MM.1S (cell line): Measurements from ENCODE around the gene ARHGEF7.

Source experiments
- DNase-seq: peaks from one replicate; pipeline ENCODE4 v3.0.0-alpha.2; 2015
- H2AFZ ChIP-seq: fragments of 300-600 bp; sonication (generic); 2 replicates; pipeline ENCODE4 v1.6.0; 2016; ENCODE audit warnings: antibody characterized with exemption, low read length
- H3F3A ChIP-seq: fragments of 300-600 bp; sonication (generic); 2 replicates; pipeline ENCODE4 v1.6.1; 2016; ENCODE audit warnings: mild to moderate bottlenecking, antibody characterized with exemption, low read length, moderate library complexity, mixed read lengths; ENCODE audit not compliant: insufficient read depth
- H3K27ac ChIP-seq: fragments of 300-600 bp; sonication (generic); 2 replicates; pipeline ENCODE4 v1.5.1; 2016; ENCODE audit warnings: mild to moderate bottlenecking, low read length
- H3K27me3 ChIP-seq: fragments of 300-600 bp; sonication (generic); replicated peaks from 2 replicates; pipeline ENCODE4 v1.6.0; 2016; ENCODE audit warnings: low read length; ENCODE audit not compliant: insufficient read depth
- H3K36me3 ChIP-seq: fragments of 300-600 bp; sonication (generic); replicated peaks from 2 replicates; pipeline ENCODE4 v1.6.1; 2016; ENCODE audit warnings: mild to moderate bottlenecking, low read length, mixed read lengths; ENCODE audit not compliant: insufficient read depth
- H3K4me1 ChIP-seq: fragments of 300-600 bp; sonication (generic); 2 replicates; pipeline ENCODE4 v1.6.1; 2016; ENCODE audit warnings: low read length, mixed read lengths
- H3K4me2 ChIP-seq: fragments of 300-600 bp; sonication (generic); 2 replicates; pipeline ENCODE4 v1.6.0; 2016; ENCODE audit warnings: low read depth, low read length
- H3K4me3 ChIP-seq: fragments of 300-600 bp; sonication (generic); 2 replicates; pipeline ENCODE4 v1.5.1; 2016; ENCODE audit warnings: low read length, mixed read lengths
- H3K79me2 ChIP-seq: fragments of 300-600 bp; sonication (generic); 2 replicates; pipeline ENCODE4 v1.6.1; 2016; ENCODE audit warnings: mixed run types, low read length, mixed read lengths
- H3K9ac ChIP-seq: fragments of 300-600 bp; sonication (generic); 2 replicates; pipeline ENCODE4 v1.6.1; 2016; ENCODE audit warnings: low read length, mixed read lengths
- H3K9me2 ChIP-seq: fragments of 300-600 bp; sonication (generic); replicated peaks from 2 replicates; pipeline ENCODE4 v1.6.1; 2016; ENCODE audit warnings: mild to moderate bottlenecking, low read length, mixed read lengths; ENCODE audit not compliant: insufficient read depth
- H3K9me3 ChIP-seq: fragments of 300-600 bp; sonication (generic); replicated peaks from 2 replicates; pipeline ENCODE4 v1.6.1; 2016; ENCODE audit warnings: mild to moderate bottlenecking, low read length, mixed read lengths; ENCODE audit not compliant: insufficient read depth
- H4K20me1 ChIP-seq: fragments of 300-600 bp; sonication (generic); 2 replicates; pipeline ENCODE4 v1.6.1; 2016; ENCODE audit warnings: mild to moderate bottlenecking, low read length, moderate library complexity, mixed read lengths; ENCODE audit not compliant: insufficient read depth
- CTCF ChIP-seq: fragments of 300-600 bp; sonication (generic); IDR thresholded peaks from 2 replicates; pipeline ENCODE4 v1.5.1; 2016; ENCODE audit warnings: antibody characterized with exemption, low read length, mixed read lengths
- EZH2 ChIP-seq: fragments of 300-600 bp; sonication (generic); optimal IDR thresholded peaks from 2 replicates; pipeline ENCODE3; 2017; ENCODE audit warnings: low read depth, mild to moderate bottlenecking, antibody characterized with exemption, low read length, mixed read lengths
- EZH2phosphoT487 ChIP-seq: fragments of 300-600 bp; sonication (generic); IDR thresholded peaks from 2 replicates; pipeline ENCODE4 v1.6.1; 2018; ENCODE audit warnings: antibody characterized with exemption, low read length

Gene ARHGEF7

DNA sequence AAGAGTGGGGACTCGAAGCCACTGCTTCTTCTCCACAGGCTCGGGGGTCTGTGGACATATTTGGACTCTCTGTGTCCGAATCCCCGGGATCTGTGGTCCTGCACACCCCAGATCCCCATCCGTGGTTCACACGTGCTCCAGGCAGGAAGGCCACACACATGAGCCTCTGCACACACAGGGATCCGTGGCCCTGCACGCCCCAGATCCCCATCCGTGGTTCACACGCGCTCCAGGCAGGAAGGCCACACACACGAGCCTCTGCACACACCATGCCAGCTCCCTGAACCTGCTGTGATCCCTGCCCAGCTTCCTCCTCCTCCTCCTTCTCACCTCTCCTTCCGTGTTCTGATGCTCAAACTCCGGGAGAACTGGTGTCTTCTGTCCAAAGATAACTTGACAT, 208.4 kb downstream of the ARHGEF7 start:
- Histone ChIP-seq H3K36me3 (no peaks in the 10 kb centered on the region), H3K27ac (no peak overlapping the region), H3K9me2 (no peaks in the 10 kb centered on the region), H3K9ac (no peak overlapping the region), H3K4me3 (no peak overlapping the region), H3K4me1 (no peaks in the 10 kb centered on the region), H3K9me3 (no peaks in the 10 kb centered on the region), H3K4me2 (no peak overlapping the region), H3F3A (no peaks in the 10 kb centered on the region), H3K27me3 (no peaks in the 10 kb centered on the region), H3K79me2 (no peaks in the 10 kb centered on the region), H4K20me1 (no peaks in the 10 kb centered on the region), H2AFZ (no peak overlapping the region)
- DNase-seq: no peak
- TF ChIP-seq CTCF: no peak
- no peak for TF ChIP-seq EZH2phosphoT487
- no peak for TF ChIP-seq EZH2

DNA sequence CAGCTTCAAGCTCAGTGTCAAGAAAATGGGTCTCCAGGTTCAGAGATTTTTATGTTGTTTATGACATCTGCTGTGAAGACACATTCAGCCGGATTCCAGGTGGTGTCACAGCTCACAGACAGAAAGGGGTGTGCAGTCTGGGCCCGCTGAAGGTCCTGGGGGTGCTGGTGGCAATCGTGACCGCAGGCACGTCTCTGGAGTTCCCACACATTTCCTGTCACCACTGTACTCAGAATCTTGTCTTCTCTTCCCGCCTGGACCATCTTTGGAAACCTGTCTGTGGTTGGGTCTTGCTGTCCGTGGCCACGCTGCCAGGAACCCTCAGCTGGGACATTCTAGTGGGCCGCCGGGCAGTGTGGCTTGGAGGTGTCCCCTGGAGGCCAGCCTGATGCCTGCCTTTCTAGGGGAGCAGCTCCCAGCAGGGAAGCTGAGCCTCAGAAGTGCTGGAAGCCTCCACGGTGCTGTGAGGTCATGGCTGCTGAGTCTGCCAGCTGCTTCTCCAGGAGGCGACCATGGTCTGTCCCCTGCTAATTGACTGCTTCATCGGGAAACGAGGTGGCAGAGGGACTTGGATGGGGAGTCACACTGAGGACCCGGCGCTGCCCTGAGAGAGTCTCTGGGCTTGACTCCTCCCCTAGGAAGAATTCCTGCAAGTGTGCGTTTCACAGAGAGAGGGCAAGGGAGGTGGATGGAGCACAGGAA, 209.0 kb downstream of the ARHGEF7 start:
- Histone ChIP-seq H3K9me3 (no peaks in the 10 kb centered on the region), H3K79me2 (no peaks in the 10 kb centered on the region), H3K4me2 (no peak overlapping the region), H4K20me1 (no peaks in the 10 kb centered on the region), H3K27me3 (no peaks in the 10 kb centered on the region), H3K4me3 (no peak overlapping the region), H3K27ac (no peak overlapping the region), H2AFZ (no peak overlapping the region), H3K4me1 (no peaks in the 10 kb centered on the region), H3F3A (no peaks in the 10 kb centered on the region), H3K9ac (no peak overlapping the region), H3K36me3 (no peaks in the 10 kb centered on the region), H3K9me2 (no peaks in the 10 kb centered on the region)
- no peak for DNase-seq
- TF ChIP-seq EZH2 (no peak), CTCF (no peak), EZH2phosphoT487 (no peak)

- Histone ChIP-seq H3K4me2 (no peak overlapping the region), H2AFZ (no peak overlapping the region), H3K9me3 (no peaks in the 10 kb centered on the region), H3F3A (no peaks in the 10 kb centered on the region), H3K27me3 (no peaks in the 10 kb centered on the region), H3K4me1 (no peaks in the 10 kb centered on the region), H3K9ac (no peak overlapping the region), H4K20me1 (no peaks in the 10 kb centered on the region), H3K9me2 (no peaks in the 10 kb centered on the region), H3K79me2 (no peaks in the 10 kb centered on the region), H3K4me3 (no peak overlapping the region), H3K36me3 (no peaks in the 10 kb centered on the region), H3K27ac (no peak overlapping the region)
- DNase-seq: no peak
- TF ChIP-seq EZH2: no peak
- TF ChIP-seq CTCF: no peak
- no peak for TF ChIP-seq EZH2phosphoT487
Observed at GRCh38 chr13:111324736-111325135, 209.6 kb downstream of the ARHGEF7 start.
